Measurements from ENCODE around the gene C15orf62.

The C15orf62 gene

DNA sequence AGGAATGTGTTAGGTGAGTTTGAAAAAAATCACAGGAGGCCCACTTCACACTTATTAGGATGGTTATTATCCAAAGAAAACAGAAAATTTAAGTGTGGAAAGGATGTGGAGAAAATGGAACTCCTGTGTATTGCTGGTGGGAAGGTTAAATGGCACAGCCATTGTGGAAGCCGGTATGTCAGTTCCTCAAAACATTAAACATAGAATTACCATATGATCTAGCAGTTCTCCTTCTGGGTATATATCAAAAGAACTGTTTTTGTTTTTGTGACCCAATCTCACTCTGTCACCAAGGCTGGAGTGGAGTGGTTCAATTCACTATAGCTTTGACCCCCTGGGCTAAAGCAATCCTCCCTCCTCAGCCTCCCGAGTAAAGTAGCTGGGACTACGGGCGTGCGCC lies 26.7 kb downstream of the C15orf62 start (continued):
- TF ChIP-seq ZNF16 (tag by site-specific recombination; IDR thresholded peaks at IDR 0.05; ENCODE audit: low read depth) (no peak), ZNF514 (tag by site-specific recombination; IDR thresholded peaks at IDR 0.05) (no peak), ZIC2 (tag by site-specific recombination; IDR thresholded peaks at IDR 0.05) (no peak), KLF9 (tag by site-specific recombination; IDR thresholded peaks at IDR 0.05; ENCODE audit: low read depth) (no peak), ZBTB49 (tag by site-specific recombination; IDR thresholded peaks at IDR 0.05; ENCODE audit: low read depth) (no peak), ZNF501 (tag by site-specific recombination; IDR thresholded peaks at IDR 0.05) (no peak), REST (tag by site-specific recombination; IDR thresholded peaks at IDR 0.05) (no peak), OVOL3 (tag by site-specific recombination; IDR thresholded peaks at IDR 0.05) (no peak), ZNF658 (tag by site-specific recombination; IDR thresholded peaks at IDR 0.05) (no peak), ZBTB1 (tag by site-specific recombination; IDR thresholded peaks at IDR 0.05) (no peak), ZNF664 (tag by site-specific recombination; IDR thresholded peaks at IDR 0.05) (no peak)

DNA sequence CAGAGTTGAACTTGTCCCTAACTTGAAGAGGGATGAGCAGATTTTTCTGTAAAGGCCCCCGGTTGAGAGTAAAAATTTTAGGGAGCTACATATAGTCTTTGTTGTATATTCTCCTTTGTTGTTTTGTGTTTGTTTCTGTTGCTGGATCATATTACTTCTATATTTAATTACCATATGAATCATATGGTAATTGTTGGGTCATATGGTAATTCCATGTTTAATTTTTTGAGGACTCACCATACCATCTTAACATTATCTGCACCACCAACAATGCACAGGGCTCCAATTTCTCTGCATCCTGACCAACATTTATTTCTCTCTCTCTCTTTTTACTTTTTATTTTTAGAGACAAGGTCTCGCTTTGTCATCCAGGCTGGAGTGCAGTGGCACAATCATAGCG lies 29.7 kb downstream of the C15orf62 start:
- TF ChIP-seq, protein P1, sequence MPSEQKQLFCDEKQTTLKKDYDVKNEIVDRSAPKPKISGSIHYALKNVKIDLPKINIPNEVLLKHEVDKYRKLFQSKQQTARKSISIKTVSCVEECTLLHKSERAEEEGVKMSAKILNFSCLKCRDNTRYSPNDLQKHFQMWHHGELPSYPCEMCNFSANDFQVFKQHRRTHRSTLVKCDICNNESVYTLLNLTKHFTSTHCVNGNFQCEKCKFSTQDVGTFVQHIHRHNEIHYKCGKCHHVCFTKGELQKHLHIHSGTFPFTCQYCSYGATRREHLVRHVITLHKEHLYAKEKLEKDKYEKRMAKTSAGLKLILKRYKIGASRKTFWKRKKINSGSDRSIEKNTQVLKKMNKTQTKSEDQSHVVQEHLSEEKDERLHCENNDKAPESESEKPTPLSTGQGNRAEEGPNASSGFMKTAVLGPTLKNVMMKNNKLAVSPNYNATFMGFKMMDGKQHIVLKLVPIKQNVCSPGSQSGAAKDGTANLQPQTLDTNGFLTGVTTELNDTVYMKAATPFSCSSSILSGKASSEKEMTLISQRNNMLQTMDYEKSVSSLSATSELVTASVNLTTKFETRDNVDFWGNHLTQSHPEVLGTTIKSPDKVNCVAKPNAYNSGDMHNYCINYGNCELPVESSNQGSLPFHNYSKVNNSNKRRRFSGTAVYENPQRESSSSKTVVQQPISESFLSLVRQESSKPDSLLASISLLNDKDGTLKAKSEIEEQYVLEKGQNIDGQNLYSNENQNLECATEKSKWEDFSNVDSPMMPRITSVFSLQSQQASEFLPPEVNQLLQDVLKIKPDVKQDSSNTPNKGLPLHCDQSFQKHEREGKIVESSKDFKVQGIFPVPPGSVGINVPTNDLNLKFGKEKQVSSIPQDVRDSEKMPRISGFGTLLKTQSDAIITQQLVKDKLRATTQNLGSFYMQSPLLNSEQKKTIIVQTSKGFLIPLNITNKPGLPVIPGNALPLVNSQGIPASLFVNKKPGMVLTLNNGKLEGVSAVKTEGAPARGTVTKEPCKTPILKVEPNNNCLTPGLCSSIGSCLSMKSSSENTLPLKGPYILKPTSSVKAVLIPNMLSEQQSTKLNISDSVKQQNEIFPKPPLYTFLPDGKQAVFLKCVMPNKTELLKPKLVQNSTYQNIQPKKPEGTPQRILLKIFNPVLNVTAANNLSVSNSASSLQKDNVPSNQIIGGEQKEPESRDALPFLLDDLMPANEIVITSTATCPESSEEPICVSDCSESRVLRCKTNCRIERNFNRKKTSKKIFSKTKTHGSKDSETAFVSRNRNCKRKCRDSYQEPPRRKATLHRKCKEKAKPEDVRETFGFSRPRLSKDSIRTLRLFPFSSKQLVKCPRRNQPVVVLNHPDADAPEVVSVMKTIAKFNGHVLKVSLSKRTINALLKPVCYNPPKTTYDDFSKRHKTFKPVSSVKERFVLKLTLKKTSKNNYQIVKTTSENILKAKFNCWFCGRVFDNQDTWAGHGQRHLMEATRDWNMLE (tag by site-specific recombination; conservative IDR thresholded peaks at IDR 0.05; ENCODE audit: low read depth): no peak
- TF ChIP-seq PATZ1 (tag by site-specific recombination; IDR thresholded peaks at IDR 0.05) (no peak), AEBP2 (tag by site-specific recombination; IDR thresholded peaks at IDR 0.05; ENCODE audit: borderline replicate concordance) (no peak)
- no peaks in the 10 kb centered on the region for H3K4me1 ChIP-seq (ENCODE audit: control insufficient read depth, insufficient read depth, low read length)
- ChIA-PET CTCF (interaction anchor here (0.6 kb wide), 1 partner anchor 50 kb away, joined by 3 read pairs; no protein-coding TSS in a partner anchor), POLR2A (no interaction called here)
- no peak overlapping the region for H3K4me3 ChIP-seq (ENCODE audit: low read depth, low read length)
- H3K9me3 ChIP-seq (ENCODE audit: control insufficient read depth, insufficient read depth, low read depth, low read length): no peaks in the 10 kb centered on the region
- no peak overlapping the region for H3K27ac ChIP-seq (ENCODE audit: extremely low read depth, low read depth, low read length)
- H3K36me3 ChIP-seq (ENCODE audit: control insufficient read depth in 2 of 2, insufficient read depth in 1 of 2, low read length in 2 of 2): no peaks in the 10 kb centered on the region; a peak in 1 of 3 replicates

All from HEK293 (cell line).